HCT116 (cell line): ENCODE data around the gene CACNA2D3.

Source experiments
- CTCF ChIP-seq, 3 experiments: fragments of 200-600 bp in 1 of 3; sonication (generic) in 1 of 3; IDR thresholded peaks in 2 of 3; conservative IDR thresholded peaks in 1 of 3; 2 replicates each; pipeline ENCODE4 v1.5.1; 2012 to 2017; ENCODE audit warnings: low read depth in 2 of 3, low read length in 2 of 3, antibody characterized with exemption in 1 of 3, borderline replicate concordance in 1 of 3, control low read depth in 1 of 3, mild to moderate bottlenecking in 1 of 3, mixed read lengths in 1 of 3, mixed run types in 1 of 3, moderate library complexity in 1 of 3; ENCODE audit not compliant: insufficient read depth in 1 of 3
- EZH2 ChIP-seq: fragments of 200-600 bp; sonication (generic); IDR thresholded peaks from 2 replicates; pipeline ENCODE4 v1.6.1; 2017; ENCODE audit warnings: antibody characterized with exemption, mixed run types
- POLR2A ChIP-seq: IDR thresholded peaks from 2 replicates; pipeline ENCODE4 v1.7.0; 2011; ENCODE audit warnings: borderline replicate concordance; ENCODE audit not compliant: insufficient read depth, insufficient read length; ENCODE audit errors: extremely low read depth
- POLR2AphosphoS5 ChIP-seq: IDR thresholded peaks from 2 replicates; pipeline ENCODE4 v1.6.1; 2011; ENCODE audit warnings: mild to moderate bottlenecking, low read depth, low read length, moderate library complexity
- SRF ChIP-seq: IDR thresholded peaks from 2 replicates; pipeline ENCODE4 v1.6.1; 2012; ENCODE audit warnings: low read depth
- YY1 ChIP-seq: IDR thresholded peaks from 2 replicates; pipeline ENCODE4 v1.6.1; 2011; ENCODE audit warnings: low read length, low read depth, moderate library complexity, mild to moderate bottlenecking; ENCODE audit not compliant: insufficient replicate concordance; ENCODE audit errors: extremely low read depth
- ZFX ChIP-seq: fragments of 450-650 bp; IDR thresholded peaks from 2 replicates; pipeline ENCODE4 v1.6.1; 2017

GRCh38 chr3:54949491-54950044, 827.2 kb downstream of the CACNA2D3 start:
- no peak for TF ChIP-seq POLR2AphosphoS5
- TF ChIP-seq CTCF (IDR thresholded peaks at IDR 0.05 in 2 of 3, conservative IDR thresholded peaks at IDR 0.05 in 1 of 3; ENCODE audit: borderline replicate concordance in 1 of 3, insufficient read depth in 1 of 3, low read depth in 2 of 3, low read length in 2 of 3), result no peak
- no peak for TF ChIP-seq EZH2
- no peak for TF ChIP-seq SRF
- no peak for TF ChIP-seq ZFX
- no peak for TF ChIP-seq YY1
- no peak for TF ChIP-seq POLR2A
